ENCODE results near the gene NFIC.

Gene NFIC

GRCh38 chr19:3367628-3368440 is 1.5 kb downstream of the NFIC start:
- DNase-seq (ENCODE audit: low spot score), result no peak
- no peak for TF ChIP-seq CTCF (conservative IDR thresholded peaks at IDR 0.05; ENCODE audit: low read depth)
- ChIA-PET CTCF (interaction anchor here (0.6 kb wide), 1 partner anchor 218 kb away, joined by 3 read pairs; no protein-coding TSS in a partner anchor), POLR2A (ENCODE audit: low non-redundant PET) (no interaction called here)
- H3K27ac ChIP-seq, result peak overlapping the region; percentile 97

GRCh38 chr19:3368441-3368795 is 2.0 kb downstream of the NFIC start:
- ChIA-PET CTCF (interaction anchor here (0.6 kb wide), 1 partner anchor 217 kb away, joined by 3 read pairs; no protein-coding TSS in a partner anchor), POLR2A (ENCODE audit: low non-redundant PET) (no interaction called here)
- peak overlapping the region; percentile 97 for H3K27ac ChIP-seq
- no peak for TF ChIP-seq CTCF (conservative IDR thresholded peaks at IDR 0.05; ENCODE audit: low read depth)
- no peak for DNase-seq (ENCODE audit: low spot score)

DNA sequence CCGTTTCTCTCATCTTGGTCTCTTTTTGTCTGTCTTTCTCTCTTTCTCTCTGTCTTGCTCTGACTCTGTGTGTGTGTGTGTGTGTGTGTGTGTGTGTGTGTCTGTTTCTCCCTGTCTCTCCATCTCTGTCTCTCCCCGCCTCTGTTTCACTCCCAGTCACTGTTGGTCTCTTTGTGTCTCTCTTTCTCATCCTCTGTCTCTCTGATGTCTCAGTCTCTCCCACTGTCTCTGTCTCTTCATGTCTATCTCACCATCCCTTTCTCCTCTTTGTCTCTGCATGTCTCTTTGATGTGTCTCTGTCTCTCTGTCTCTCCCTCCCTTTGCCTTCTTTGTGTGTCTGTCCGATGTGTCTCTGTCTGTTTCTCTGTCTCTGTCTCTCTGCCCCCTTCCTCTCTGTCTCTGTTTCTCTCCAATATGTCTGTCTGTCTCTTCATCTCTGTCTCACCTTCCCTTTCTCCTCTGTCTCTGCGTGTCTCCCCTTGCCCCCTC is 2.5 kb downstream of the NFIC start:
- TF ChIP-seq CTCF (conservative IDR thresholded peaks at IDR 0.05; ENCODE audit: low read depth), result no peak
- peak overlapping the region; percentile 97 for H3K27ac ChIP-seq
- ChIA-PET POLR2A (ENCODE audit: low non-redundant PET) (no interaction called here), CTCF (no interaction called here)
- DNase-seq (ENCODE audit: low spot score), result no peak

DNA sequence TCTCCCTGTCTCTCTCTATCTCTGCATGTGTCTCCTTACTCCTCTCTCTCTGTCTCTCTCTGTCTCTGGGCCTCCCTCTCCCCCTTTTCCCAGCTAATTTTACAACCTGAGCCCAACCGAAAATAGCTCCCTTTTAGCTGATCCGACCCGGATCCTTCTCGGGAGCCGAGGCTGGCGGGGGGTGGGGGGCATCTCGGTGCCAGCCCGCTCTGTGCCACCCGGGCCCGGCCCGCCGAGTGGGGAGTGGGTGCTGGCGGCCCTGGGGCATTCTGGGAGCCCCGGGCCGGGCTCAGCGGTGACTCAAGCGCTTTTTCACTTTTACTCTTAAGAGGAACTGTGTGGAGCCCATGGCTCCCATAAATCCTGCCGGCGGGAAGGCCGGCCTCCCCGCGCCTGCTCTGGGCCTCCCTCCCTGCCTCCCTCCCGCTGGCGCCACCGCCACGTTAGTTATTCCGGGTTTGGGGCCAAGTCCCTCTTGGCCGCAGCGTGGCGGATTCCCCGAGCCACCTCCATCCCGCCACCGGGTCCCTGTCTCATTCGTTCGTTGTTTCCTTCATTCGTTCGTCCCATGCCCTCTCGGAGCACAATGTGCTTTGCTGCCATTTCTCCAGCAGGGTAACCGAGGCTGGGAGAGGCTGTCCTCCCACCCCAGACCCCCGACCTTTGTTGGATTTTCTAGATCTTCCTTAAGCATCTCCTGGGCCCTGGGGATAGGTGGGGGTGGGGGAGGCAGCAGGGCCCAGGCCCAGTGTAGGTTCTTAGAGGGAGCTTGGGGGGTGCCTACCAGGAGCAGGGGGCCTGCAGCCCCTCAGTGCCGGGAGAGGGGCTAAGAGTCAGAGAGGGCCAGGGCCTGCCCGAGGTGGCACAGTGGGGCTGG is 3.2 kb downstream of the NFIC start:
- ChIA-PET POLR2A (ENCODE audit: low non-redundant PET) (no interaction called here), CTCF (no interaction called here)
- no peak for TF ChIP-seq CTCF (conservative IDR thresholded peaks at IDR 0.05; ENCODE audit: low read depth)
- DNase-seq (ENCODE audit: low spot score), result no peak
- H3K27ac ChIP-seq, result peak overlapping the region; percentile 97

DNA sequence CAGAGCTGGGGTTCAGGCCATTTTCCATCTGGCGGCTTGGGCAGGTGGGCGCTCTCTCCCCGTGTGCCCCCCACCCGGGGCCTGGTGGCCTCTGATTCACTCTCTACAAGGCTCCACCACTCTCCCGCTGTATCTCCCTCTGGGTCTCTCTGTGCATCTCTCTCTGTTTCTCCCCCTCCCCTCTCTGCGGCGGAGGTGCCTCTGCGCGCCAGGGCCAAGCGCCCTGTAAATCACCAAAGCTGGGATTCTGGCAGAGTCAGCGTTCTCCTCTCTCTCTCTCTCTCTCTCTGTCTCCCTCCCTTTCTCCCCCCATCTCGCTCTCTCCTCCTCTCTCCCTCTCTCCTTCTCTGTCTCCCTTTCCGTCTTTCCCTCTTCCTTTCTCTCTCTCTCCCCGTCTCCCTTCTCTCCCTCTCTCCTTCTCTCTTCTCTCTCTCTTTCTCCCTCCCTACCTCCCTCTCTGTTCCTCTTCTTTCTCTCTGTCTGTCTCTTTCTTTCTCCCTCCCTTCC is 3.9 kb downstream of the NFIC start:
- POLR2A ChIA-PET (ENCODE audit: low non-redundant PET), result no interaction called here
- no peak for TF ChIP-seq CTCF (conservative IDR thresholded peaks at IDR 0.05; ENCODE audit: low read depth)
- CTCF ChIA-PET, result no interaction called here
- H3K27ac ChIP-seq, result peak overlapping the region; percentile 97
- DNase-seq (ENCODE audit: low spot score), result no peak

Measured in RWPE1 (cell line).